GM23338 (cell line): ENCODE data around the gene ENDOV.

ENCODE experiments used
- CREB1 ChIP-seq: fragments of 250-450 bp; sonication (Bioruptor Pico); IDR thresholded peaks from 2 replicates; pipeline ENCODE4 v1.5.0; 2020; ENCODE audit warnings: low read depth, mild to moderate bottlenecking, moderate library complexity
- TF ChIP-seq, protein P1 (sequence below), 2 experiments: fragments of 200-600 bp in 1 of 2; sonication (generic) in 1 of 2; conservative IDR thresholded peaks; 2 replicates each; pipeline versions ENCODE4 v1.5.1 to v1.6.1; 2016 to 2017; ENCODE audit warnings: antibody characterized with exemption in 2 of 2, low read depth in 2 of 2, mild to moderate bottlenecking in 2 of 2, moderate library complexity in 1 of 2
- TF ChIP-seq, protein P2 (sequence below): IDR thresholded peaks from one replicate; pipeline ENCODE4 v1.6.1; 2018; ENCODE audit warnings: antibody characterized with exemption; ENCODE audit not compliant: unreplicated experiment

DNA sequence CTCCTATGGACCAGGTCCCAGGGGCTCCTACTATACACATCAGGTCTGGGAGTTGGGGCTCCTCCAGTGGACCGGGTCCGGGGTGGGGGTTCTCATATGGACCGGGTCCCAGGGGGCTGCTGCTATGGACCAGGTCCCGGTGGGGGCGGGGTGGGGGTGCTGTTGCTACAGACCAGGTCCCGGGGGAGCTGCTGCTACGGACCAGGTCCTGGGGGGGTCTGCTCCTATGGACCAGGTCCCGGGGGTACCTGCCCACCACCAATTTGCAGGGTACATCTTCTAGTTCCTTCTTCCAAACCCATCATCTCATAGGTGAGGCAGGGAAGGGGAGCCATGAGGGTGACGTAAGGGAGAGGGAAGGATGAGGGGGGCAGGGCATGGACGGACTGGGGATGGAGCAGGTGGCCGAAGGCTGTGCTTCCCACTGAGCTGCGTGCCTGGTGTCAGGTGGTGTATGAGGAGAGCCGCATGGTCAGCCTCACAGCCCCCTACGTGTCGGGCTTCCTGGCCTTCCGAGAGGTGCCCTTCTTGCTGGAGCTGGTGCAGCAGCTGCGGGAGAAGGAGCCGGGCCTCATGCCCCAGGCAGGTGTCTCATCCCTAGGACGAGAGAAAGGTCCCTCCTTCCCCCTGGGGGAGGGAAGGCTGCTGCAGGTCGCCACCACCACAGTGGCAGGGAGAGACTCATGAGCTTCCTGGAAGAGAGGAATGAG is 6.6 kb downstream of the ENDOV start:
- TF ChIP-seq, protein P1, sequence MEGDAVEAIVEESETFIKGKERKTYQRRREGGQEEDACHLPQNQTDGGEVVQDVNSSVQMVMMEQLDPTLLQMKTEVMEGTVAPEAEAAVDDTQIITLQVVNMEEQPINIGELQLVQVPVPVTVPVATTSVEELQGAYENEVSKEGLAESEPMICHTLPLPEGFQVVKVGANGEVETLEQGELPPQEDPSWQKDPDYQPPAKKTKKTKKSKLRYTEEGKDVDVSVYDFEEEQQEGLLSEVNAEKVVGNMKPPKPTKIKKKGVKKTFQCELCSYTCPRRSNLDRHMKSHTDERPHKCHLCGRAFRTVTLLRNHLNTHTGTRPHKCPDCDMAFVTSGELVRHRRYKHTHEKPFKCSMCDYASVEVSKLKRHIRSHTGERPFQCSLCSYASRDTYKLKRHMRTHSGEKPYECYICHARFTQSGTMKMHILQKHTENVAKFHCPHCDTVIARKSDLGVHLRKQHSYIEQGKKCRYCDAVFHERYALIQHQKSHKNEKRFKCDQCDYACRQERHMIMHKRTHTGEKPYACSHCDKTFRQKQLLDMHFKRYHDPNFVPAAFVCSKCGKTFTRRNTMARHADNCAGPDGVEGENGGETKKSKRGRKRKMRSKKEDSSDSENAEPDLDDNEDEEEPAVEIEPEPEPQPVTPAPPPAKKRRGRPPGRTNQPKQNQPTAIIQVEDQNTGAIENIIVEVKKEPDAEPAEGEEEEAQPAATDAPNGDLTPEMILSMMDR (conservative IDR thresholded peaks at IDR 0.05; ENCODE audit: low read depth in 2 of 2) = no peak
- TF ChIP-seq, protein P2, sequence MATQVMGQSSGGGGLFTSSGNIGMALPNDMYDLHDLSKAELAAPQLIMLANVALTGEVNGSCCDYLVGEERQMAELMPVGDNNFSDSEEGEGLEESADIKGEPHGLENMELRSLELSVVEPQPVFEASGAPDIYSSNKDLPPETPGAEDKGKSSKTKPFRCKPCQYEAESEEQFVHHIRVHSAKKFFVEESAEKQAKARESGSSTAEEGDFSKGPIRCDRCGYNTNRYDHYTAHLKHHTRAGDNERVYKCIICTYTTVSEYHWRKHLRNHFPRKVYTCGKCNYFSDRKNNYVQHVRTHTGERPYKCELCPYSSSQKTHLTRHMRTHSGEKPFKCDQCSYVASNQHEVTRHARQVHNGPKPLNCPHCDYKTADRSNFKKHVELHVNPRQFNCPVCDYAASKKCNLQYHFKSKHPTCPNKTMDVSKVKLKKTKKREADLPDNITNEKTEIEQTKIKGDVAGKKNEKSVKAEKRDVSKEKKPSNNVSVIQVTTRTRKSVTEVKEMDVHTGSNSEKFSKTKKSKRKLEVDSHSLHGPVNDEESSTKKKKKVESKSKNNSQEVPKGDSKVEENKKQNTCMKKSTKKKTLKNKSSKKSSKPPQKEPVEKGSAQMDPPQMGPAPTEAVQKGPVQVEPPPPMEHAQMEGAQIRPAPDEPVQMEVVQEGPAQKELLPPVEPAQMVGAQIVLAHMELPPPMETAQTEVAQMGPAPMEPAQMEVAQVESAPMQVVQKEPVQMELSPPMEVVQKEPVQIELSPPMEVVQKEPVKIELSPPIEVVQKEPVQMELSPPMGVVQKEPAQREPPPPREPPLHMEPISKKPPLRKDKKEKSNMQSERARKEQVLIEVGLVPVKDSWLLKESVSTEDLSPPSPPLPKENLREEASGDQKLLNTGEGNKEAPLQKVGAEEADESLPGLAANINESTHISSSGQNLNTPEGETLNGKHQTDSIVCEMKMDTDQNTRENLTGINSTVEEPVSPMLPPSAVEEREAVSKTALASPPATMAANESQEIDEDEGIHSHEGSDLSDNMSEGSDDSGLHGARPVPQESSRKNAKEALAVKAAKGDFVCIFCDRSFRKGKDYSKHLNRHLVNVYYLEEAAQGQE = no peak
- no peak for TF ChIP-seq CREB1 (CRISPR knock-in tag)
